Cardiac ventricle fibroblast (primary cell): ENCODE data around the gene CTRB1. TPM values are rescaled to one million over a fixed set of nuclear protein-coding genes. Genes with fewer than 3 reads are reported as not detected.

ENCODE experiments used
- total RNA-seq: library from RNA; depleted of rRNA; stranded (reverse); fragments of >200 nt; gene quantifications from 2 replicates; pipeline ENCODE4 v1.2.3, GENCODE V29; 2015

The CTRB1 gene
- total RNA-seq: not detected in 2 replicates

DNA sequence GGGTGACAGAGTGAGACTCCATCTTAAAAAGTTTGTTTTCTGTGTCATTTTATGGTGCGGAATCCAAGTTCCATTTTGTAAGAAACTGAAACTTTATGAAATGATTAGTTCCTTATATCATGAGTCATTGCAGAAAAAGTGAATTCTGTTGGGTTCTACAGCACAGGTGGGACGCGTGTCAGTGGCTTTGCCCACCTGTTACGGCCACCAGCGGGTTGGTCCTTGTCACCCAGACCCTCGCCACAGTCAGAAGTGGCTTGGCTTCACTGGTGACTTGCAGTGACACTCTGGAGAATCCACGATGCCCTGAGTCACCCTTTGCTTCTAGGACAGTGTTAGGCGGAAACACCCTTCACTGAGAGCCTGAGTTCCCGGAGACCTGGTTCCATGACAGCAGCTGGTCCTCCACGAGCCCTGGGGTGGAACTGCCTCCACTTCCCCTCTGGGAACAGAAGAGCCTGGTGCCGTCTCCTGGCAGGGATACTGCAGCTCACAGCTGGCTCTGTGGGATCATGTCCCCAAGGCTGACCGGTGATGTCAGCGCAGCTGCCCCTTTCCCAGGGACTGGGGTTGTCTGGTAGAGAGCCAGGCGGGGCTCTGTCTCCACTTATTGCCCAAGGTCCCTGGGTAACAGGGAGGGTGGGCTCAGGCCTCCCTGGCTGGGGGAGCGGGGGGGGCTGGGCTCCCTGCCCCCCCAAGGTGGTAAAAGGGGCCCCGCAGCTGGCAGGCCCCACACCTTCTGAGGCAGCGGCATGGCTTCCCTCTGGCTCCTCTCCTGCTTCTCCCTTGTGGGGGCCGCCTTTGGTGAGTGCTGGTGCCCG is at the start of gene CTRB1:
Gene CTRB1 (plus strand): TSS at position 733 of the 821 bp plus-strand sequence. CDS start 20 bp downstream, at position 753.

DNA sequence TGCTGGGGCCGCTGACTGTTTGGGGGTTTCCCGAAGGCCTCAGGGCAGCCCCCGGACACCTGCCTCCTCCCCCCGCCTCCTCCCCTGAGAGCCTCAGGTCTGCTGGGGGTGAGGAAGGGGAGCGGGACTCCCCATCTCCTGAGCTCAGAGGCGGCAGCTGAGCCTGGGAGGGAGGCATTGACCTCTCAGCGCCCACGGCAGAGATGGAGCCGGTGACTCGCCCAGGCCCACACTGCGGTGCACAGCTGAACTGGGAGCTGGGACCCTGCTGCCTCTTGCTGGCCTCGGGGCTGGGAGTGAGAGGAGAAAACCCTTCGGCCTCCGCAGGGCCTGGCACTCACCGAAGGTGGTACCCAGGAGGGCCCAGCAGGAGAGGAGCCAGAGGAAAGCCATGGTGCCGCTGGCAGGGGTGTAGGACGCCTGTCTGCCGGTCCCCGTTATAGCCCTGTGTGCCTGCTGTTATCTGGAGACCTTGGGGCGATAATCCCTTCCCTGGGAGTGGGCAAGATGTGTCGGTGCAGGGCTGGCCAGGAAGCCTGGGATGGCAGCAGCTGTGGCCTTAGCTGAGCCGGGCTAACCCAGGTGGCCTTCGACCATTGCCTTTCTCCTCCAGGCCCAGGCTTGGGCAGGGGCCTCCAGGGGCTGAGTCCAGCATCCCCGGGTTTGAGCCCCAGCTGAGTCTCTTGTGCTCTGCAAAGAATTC is 11.9 kb upstream of the CTRB1 start, which contains the start of gene CTRB2:
Gene CTRB2 (minus strand): TSS at position 413 of the 703 bp plus-strand sequence. CDS start 20 bp downstream, at position 393.

DNA sequence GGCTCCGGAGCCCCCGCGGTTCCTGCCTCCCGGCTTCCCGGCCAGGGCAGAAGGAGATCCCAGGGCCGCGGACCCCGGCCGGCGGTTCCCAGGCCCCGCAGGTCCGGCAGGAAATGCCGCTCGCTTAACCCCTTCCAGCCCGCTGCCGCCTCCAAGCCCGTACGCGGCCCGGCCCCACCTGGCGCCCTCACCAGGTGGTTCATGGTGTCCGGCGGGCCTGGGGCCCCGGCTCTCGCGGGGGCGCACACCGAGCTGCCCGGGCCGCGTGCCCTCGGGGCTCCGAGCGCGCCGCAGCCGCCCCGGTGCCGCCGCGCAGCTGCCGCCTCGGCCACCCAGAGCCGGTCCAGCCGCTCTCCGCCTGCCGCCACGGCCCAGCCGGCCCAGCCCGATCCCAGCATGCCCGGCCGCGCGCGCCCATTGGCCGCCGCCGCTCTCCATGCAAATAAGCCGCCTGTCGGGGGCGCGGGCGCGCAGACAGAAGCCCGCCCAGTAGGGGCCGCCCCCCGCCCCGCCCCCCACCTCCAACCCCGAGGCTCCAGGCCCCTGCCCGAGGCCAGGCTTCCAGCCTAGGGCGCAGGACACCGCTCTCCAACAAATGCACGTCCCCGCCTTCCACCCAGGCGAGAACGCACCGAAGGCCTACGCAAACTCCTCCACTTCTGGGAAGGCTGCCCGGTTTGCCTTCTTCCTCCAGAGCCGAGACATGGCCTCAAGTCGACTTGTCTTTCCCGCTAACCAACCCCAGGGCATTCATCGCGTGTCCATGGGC is 32.7 kb downstream of the CTRB1 start, which contains the start of gene BCAR1:
Gene BCAR1 (minus strand): TSS at position 345 of the 769 bp plus-strand sequence. CDS start 142 bp downstream, at position 203.

Other genes with a start within 250 kb of the CTRB1 start
- gene WDR59, start 233.9 kb upstream of the CTRB1 start, total RNA-seq: 12.9 and 15.4 TPM in 2 replicates
- 20.2 and 26.6 TPM in 2 replicates for gene ZNRF1, start 220.0 kb upstream of the CTRB1 start, total RNA-seq
- 2.8 and 7.4 TPM in 2 replicates for gene LDHD, start 102.2 kb upstream of the CTRB1 start, total RNA-seq
- gene ZFP1, start 70.5 kb upstream of the CTRB1 start, total RNA-seq: 7.4 and 8.6 TPM in 2 replicates
- not detected in 2 replicates for gene CTRB2, start 11.8 kb upstream of the CTRB1 start, total RNA-seq
- 42.5 and 46.4 TPM in 2 replicates for gene BCAR1, start 32.6 kb downstream of the CTRB1 start, total RNA-seq
- gene CFDP1, start 214.5 kb downstream of the CTRB1 start, total RNA-seq: 38.7 and 53.8 TPM in 2 replicates
- 6.8 and 8.1 TPM in 2 replicates for gene TMEM170A, start 245.7 kb downstream of the CTRB1 start, total RNA-seq